HT1080 (cell line): ENCODE data around the gene COL19A1. TPM values are rescaled to one million over a fixed set of nuclear protein-coding genes. Genes with fewer than 3 reads are reported as not detected.

Experiments
- DNase-seq: peaks from one replicate; pipeline ENCODE4 v3.0.0-alpha.2; 2015; ENCODE audit warnings: low read depth
- total RNA-seq: library from RNA; depleted of rRNA; stranded (reverse); fragments of >200 nt; shearing (Covaris generic); gene quantifications from 2 replicates; pipeline ENCODE4 v1.2.3, GENCODE V29; 2014

Gene COL19A1
- total RNA-seq, 1 experiment from 2014 or later = not detected

DNA sequence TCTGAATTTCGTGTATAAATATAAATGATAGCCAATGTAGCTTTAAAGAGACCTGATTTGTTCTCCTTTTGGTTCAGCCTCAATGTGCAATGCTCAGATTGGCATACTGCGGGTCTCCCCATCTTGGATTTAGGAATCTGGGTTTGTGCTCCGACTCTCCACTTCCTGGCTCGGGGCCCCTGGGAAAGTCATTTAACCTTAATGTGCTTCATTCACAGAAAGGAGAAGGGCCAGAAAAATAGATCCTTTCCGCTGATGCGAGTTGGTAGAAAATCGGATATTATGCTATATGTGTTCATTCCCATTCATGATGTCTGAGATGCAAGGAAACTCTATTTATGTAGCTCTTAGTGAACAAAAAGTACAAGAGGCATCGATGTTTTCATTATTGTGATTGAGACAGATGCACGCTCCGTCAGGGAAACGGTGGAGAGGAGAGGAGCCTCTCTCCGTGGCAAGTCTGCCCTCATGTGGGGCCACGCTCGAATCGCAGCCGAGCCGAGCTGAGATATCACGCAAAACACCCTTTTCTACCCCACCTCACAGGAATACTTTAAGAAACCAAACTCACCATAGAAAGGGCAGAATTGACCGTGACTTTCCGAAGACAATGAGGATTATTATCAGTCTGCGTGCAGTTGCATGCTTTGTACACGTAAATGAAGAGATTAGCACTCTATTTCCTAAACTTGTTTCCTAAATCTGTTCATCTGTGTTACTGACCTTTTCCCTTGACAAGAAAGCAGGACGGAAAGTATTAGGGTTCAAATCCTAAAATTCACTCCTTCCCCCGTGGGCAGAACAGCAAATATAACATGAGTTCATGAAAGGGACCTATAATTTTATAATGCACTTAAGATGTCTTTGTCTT is 300.0 kb downstream of the COL19A1 start:
- DNase-seq = peak; percentile 56

- no peak for DNase-seq
These were observed 302.5 kb downstream of the COL19A1 start for GRCh38 chr6:70168681-70169377.

- DNase-seq = no peak
These were observed 304.9 kb downstream of the COL19A1 start for GRCh38 chr6:70171236-70171635.

- DNase-seq = no peak
These were observed 305.9 kb downstream of the COL19A1 start for GRCh38 chr6:70172252-70172651.

DNA sequence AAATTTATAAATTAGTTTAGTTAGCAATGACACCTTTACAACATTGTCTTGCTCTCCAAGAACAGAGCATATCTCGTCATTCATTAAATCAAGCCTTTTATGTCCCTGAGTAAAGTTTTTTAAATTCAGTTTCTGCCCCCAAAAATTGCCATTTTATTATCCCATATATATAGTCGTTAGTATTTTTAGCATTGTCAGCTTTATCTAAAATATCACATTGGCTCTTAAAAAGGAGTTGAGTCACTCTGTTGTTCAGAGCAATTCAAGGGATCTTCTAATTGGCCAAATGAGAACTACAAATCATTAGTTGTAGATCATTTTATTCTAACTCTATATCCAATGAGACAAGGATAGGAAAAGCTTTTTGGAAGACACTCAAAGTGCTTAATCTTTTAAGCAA is 309.4 kb downstream of the COL19A1 start:
- DNase-seq = no peak

GRCh38 chr6:70176842-70177550 is 310.6 kb downstream of the COL19A1 start:
- DNase-seq = no peak

GRCh38 chr6:70180183-70180900 is 314.0 kb downstream of the COL19A1 start:
- DNase-seq = peak; percentile 41

- peak; percentile 45 for DNase-seq
These were observed 314.7 kb downstream of the COL19A1 start for GRCh38 chr6:70180901-70181599.

DNA sequence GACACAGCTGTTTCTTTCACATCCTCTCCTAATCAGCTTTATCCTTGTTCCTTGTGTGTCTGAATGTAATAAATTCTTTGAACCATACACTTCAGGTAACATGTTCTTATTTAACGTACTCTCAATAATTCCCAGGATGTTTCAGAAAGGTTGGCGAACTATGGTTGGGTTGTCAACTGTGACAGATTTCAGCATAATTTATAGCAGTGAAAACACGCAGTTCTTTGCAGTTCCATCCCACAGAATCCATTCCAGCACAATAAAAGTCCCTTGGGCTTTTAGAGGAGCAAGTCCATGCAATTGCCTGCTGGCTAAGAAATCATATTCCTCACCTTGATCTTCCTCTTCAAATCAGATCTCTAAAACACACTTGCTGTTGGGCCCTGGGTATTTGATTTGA is 317.2 kb downstream of the COL19A1 start:
- no peak for DNase-seq

- DNase-seq = no peak
These were observed 318.4 kb downstream of the COL19A1 start for GRCh38 chr6:70184723-70185122.

- DNase-seq = no peak
These were observed 320.1 kb downstream of the COL19A1 start for GRCh38 chr6:70186461-70186860.

DNA sequence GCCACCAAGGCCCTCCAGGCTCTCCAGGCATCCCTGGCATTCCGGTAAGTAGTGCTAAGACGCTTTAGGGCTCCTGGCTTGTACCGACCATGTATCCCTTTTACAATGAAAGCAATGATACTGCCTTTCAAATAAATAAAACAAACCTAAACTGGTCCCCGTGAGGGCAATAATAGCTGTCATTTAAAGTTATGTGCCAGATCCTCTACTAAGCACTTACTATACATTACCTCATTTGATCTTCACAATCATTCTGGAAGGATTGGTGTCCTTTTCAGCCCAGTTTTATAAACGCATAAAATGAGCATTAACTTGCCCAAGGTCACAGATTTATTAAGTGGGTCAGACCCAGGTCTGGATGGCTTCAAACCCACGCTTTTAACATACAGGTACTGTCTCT is 321.8 kb downstream of the COL19A1 start:
- DNase-seq = no peak

GRCh38 chr6:70194421-70194820 is 328.1 kb downstream of the COL19A1 start:
- no peak for DNase-seq

DNA sequence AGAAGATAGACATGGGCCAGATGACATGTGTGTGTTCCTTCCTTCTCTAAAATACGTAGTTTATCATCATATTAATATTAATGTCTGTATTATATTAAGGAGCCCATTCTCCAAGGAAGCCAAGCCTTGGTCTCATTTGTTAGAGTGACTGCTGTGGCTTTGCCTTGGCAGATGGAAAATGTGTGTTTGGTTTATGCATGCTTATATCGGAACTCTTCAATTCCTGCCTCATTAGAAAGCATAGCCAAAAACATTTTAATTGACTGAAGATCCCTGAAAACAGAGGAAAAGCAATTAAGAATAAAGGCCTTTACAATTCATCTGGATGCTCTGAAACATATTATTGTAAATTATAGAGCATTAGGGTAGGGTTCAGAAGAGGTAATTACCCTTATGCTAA is 330.2 kb downstream of the COL19A1 start:
- DNase-seq = no peak

DNA sequence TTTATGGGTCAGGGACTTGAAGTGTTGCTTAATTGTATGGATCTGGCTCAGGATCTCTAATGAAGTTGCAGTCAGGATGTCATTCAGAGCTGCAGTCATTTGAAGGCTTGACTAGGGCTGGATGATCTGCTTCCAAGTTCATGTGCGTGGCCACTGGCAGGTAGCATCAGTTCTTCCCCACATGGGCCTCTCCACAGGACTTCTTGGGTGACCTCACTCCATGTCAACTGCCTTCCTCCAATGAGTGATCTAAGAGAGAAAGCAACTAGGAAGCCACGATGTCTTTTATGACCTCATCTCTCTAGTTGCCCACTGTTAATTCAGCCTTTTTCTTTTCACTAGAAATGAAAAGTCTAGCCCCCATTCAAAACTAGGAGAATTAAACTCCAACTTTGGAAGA is 332.4 kb downstream of the COL19A1 start:
- no peak for DNase-seq

- no peak for DNase-seq
These were observed 342.0 kb downstream of the COL19A1 start for GRCh38 chr6:70208235-70208790.

DNA sequence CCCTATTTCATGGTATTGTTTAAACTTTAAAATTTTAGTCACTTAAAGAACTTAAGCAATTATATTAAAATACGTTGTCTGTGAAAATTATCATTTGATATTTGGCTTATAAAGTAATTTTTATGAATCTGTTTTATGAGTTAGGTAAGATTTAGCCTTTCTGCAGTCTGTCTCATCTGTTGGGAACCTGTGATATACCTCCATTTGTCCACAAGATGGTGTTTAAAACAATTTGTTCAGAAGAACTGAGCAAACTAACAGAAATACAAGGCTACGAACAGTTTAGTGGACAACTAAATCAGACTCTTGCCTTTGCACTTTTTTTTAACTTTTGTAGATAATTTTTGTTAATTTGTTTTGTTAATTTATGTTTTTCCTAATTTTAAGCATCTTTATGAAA is 344.1 kb downstream of the COL19A1 start:
- no peak for DNase-seq

DNA sequence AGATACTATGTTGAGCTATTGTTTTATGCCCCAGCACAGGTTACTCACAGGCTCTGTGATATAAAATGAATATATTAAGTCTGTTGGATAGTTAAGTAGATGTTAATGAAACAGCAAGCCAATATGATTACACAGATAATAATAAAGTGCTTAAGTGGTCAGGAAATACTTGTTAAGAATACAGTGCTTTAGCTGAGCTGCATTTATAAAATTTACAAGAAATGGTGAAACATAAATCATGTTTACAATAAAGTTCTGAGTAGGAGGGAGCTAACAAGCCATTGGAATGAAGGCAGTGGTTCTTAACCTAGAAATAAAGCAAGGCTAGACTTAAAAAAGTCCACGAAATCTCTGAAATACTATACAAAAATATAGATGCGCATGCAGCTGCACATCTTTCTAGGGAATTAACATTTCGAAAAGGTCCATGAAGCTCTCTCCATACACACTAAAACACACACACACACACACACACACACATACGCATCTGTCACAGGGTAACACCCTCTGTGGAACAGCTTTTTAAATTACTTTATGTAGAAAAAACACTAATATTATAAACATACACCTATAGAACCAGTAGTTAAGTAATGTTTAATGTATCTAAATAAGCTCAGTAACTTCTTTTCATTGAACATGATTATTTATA is 349.2 kb downstream of the COL19A1 start:
- no peak for DNase-seq

DNA sequence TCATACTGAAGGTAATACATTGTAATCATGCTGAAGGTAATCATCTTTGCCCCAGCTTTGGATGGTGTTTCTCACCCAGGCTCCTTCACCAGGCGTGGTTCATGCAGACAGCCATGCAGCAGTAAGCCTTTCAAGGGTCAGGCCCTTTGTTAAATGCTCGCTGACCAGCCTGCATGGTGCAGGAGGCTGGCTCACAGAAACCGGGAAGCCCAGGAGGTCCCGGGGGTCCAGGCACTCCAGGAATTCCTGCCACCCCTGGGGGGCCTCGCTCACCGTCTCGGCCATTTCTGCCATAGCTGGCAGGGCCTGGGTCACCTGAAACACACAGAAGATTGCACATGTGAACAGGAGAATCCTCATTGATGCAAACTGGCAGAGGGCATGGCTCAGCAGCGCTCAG is 350.4 kb downstream of the COL19A1 start:
- no peak for DNase-seq
